GM23338 (cell line): ENCODE results near the gene ZMYND11. TPM values are rescaled to one million over a fixed set of nuclear protein-coding genes. Genes with fewer than 3 reads are reported as not detected.

ENCODE experiments used
- ATAC-seq: fragments of 200-7000 bp; cut with Tn5 transposase; 3 replicates; pipeline ENCODE4 v1.9.1; 2020
- DNase-seq: peaks from one replicate; pipeline ENCODE4 v3.0.0-alpha.2; 2015; ENCODE audit warnings: low spot score
- H2AFZ ChIP-seq: fragments of 200-600 bp; sonication (generic); 2 replicates; pipeline ENCODE4 v1.8.0; 2016; ENCODE audit warnings: antibody characterized with exemption, mild to moderate bottlenecking, moderate library complexity
- H3F3A ChIP-seq: fragments of 200-600 bp; sonication (generic); replicated peaks from 2 replicates; pipeline ENCODE4 v1.8.0; 2017; ENCODE audit warnings: antibody characterized with exemption, mixed run types, low read depth
- H3K27ac ChIP-seq: fragments of 200-600 bp; sonication (generic); 2 replicates; pipeline ENCODE4 v1.6.1; 2016; ENCODE audit warnings: low read depth
- H3K27me3 ChIP-seq: fragments of 200-600 bp; sonication (generic); 2 replicates; pipeline ENCODE4 v1.8.0; 2016; ENCODE audit warnings: mild to moderate bottlenecking, mixed run types, moderate library complexity; ENCODE audit not compliant: insufficient read depth
- H3K36me3 ChIP-seq: fragments of 200-600 bp; sonication (generic); 2 replicates; pipeline ENCODE4 v1.8.0; 2016; ENCODE audit warnings: mild to moderate bottlenecking; ENCODE audit not compliant: insufficient read depth
- H3K4me1 ChIP-seq: fragments of 200-600 bp; sonication (generic); 2 replicates; pipeline ENCODE4 v1.8.0; 2016; ENCODE audit warnings: mild to moderate bottlenecking, moderate library complexity; ENCODE audit not compliant: insufficient read depth
- H3K4me2 ChIP-seq: fragments of 200-600 bp; sonication (generic); 2 replicates; pipeline ENCODE4 v1.7.1; 2017; ENCODE audit warnings: mixed run types
- H3K4me3 ChIP-seq: fragments of 200-600 bp; sonication (generic); 2 replicates; pipeline ENCODE4 v1.6.1; 2016; ENCODE audit warnings: mixed run types
- H3K79me2 ChIP-seq: fragments of 200-600 bp; sonication (generic); replicated peaks from 2 replicates; pipeline ENCODE4 v1.8.0; 2017; ENCODE audit warnings: mild to moderate bottlenecking; ENCODE audit not compliant: insufficient read depth
- H3K9me2 ChIP-seq: fragments of 200-600 bp; sonication (generic); 2 replicates; pipeline ENCODE4 v1.8.0; 2017; ENCODE audit not compliant: insufficient read depth
- H4K20me1 ChIP-seq: fragments of 200-600 bp; sonication (generic); replicated peaks from 2 replicates; pipeline ENCODE4 v1.8.0; 2017; ENCODE audit warnings: mild to moderate bottlenecking; ENCODE audit not compliant: insufficient read depth
- H3K27ac Mint-ChIP-seq: 2 replicates; pipeline ENCODE4 v1.8.0; 2020; ENCODE audit warnings: inconsistent platforms, mild to moderate bottlenecking, moderate library complexity, mixed read lengths
- H3K27me3 Mint-ChIP-seq: 3 replicates; pipeline ENCODE4 v1.8.0; 2022; ENCODE audit warnings: low read depth, mild to moderate bottlenecking, moderate library complexity, mixed read lengths, inconsistent platforms; ENCODE audit not compliant: insufficient read depth, poor library complexity
- H3K36me3 Mint-ChIP-seq: 3 replicates; pipeline ENCODE4 v1.8.0; 2021; ENCODE audit warnings: low read depth, mild to moderate bottlenecking, inconsistent platforms, moderate library complexity, mixed read lengths
- H3K4me1 Mint-ChIP-seq: 3 replicates; pipeline ENCODE4 v1.8.0; 2020; ENCODE audit warnings: mild to moderate bottlenecking, inconsistent platforms, mixed read lengths
- H3K4me3 Mint-ChIP-seq: 3 replicates; pipeline ENCODE4 v1.8.0; 2021; ENCODE audit warnings: moderate library complexity, mild to moderate bottlenecking, inconsistent platforms, mixed read lengths
- H3K9me3 Mint-ChIP-seq: 3 replicates; pipeline ENCODE4 v1.8.0; 2020; ENCODE audit warnings: moderate library complexity, mild to moderate bottlenecking, inconsistent platforms, mixed read lengths
- CREB1 ChIP-seq: fragments of 250-450 bp; sonication (Bioruptor Pico); IDR thresholded peaks from 2 replicates; pipeline ENCODE4 v1.5.0; 2020; ENCODE audit warnings: low read depth, mild to moderate bottlenecking, moderate library complexity
- ETS1 ChIP-seq: IDR thresholded peaks from 2 replicates; pipeline ENCODE4 v1.6.1; 2016; ENCODE audit warnings: antibody characterized with exemption
- EZH2 ChIP-seq: fragments of 200-600 bp; sonication (generic); IDR thresholded peaks from one replicate; pipeline ENCODE4 v1.8.0; 2017; ENCODE audit warnings: antibody characterized with exemption, mild to moderate bottlenecking, low read depth; ENCODE audit not compliant: unreplicated experiment
- EZH2phosphoT487 ChIP-seq: fragments of 200-600 bp; sonication (generic); IDR thresholded peaks from one replicate; pipeline ENCODE4 v1.8.1; 2018; ENCODE audit warnings: antibody characterized with exemption; ENCODE audit not compliant: unreplicated experiment
- JUNB ChIP-seq: IDR thresholded peaks from one replicate; pipeline ENCODE4 v1.6.1; 2016; ENCODE audit warnings: antibody characterized with exemption; ENCODE audit not compliant: unreplicated experiment
- NANOG ChIP-seq: IDR thresholded peaks from 2 replicates; pipeline ENCODE4 v1.6.1; 2016; ENCODE audit warnings: antibody characterized with exemption, borderline replicate concordance
- REST ChIP-seq: IDR thresholded peaks from one replicate; pipeline ENCODE4 v1.6.1; 2018; ENCODE audit warnings: antibody characterized with exemption; ENCODE audit not compliant: unreplicated experiment
- STAT1 ChIP-seq: IDR thresholded peaks from one replicate; pipeline ENCODE4 v1.6.1; 2016; ENCODE audit warnings: antibody characterized with exemption; ENCODE audit not compliant: unreplicated experiment
- ZNF114 ChIP-seq: fragments of 250-450 bp; sonication (Bioruptor Pico); IDR thresholded peaks from 2 replicates; pipeline ENCODE4 v1.5.0; 2020; ENCODE audit warnings: mild to moderate bottlenecking, moderate library complexity
- ZNF331 ChIP-seq: fragments of 250-450 bp; sonication (Bioruptor Pico); IDR thresholded peaks from 2 replicates; pipeline ENCODE4 v1.5.0; 2020; ENCODE audit warnings: low read depth, mild to moderate bottlenecking, moderate library complexity
- polyA plus RNA-seq: library from polyadenylated mRNA; unstranded; fragments of >200 nt; fragmentation: Nextera tagmentation; extraction: Ambion mirVana; gene quantifications from 2 replicates; pipeline ENCODE4 v1.2.1, GENCODE V29; 2016
- total RNA-seq: library from RNA; depleted of rRNA; stranded (reverse); fragments of >200 nt; shearing (Covaris generic); gene quantifications from 2 replicates; pipeline ENCODE4 v1.2.3, GENCODE V29; 2014

The ZMYND11 gene
- total and polyA plus RNA-seq, 2 experiments from 2014 or later, result 8.9 to 16.9 TPM

GRCh38 chr10:275680-276079, 140.4 kb downstream of the ZMYND11 start:
- H3K9me2 ChIP-seq, result no peaks in the 10 kb centered on the region
- H3K36me3 Mint-ChIP-seq, result peaks cover 3% of the 10 kb centered on the region; the same call in 2 of the 3 replicates
- no peaks in the 10 kb centered on the region for H4K20me1 ChIP-seq
- no peaks in the 10 kb centered on the region for H3K4me1 Mint-ChIP-seq
- H2AFZ ChIP-seq, result no peak overlapping the region
- H3K27ac ChIP-seq, result no peak overlapping the region
- no peaks in the 10 kb centered on the region for H3K9me3 Mint-ChIP-seq
- no peaks in the 10 kb centered on the region for H3K4me1 ChIP-seq
- H3K79me2 ChIP-seq, result no peaks in the 10 kb centered on the region
- no peak overlapping the region for H3K27ac Mint-ChIP-seq
- ATAC-seq (no peak), DNase-seq (no peak)
- no peaks in the 10 kb centered on the region for H3K36me3 ChIP-seq
- no peaks in the 10 kb centered on the region for H3K27me3 ChIP-seq
- no peak overlapping the region for H3K4me2 ChIP-seq
- no peak for TF ChIP-seq EZH2
- TF ChIP-seq REST, result no peak
- no peak for TF ChIP-seq STAT1
- no peak for TF ChIP-seq CREB1 (CRISPR knock-in tag)
- no peak overlapping the region for H3K4me3 Mint-ChIP-seq
- H3K27me3 Mint-ChIP-seq, result no peaks in the 10 kb centered on the region
- no peak overlapping the region for H3K4me3 ChIP-seq
- no peaks in the 10 kb centered on the region for H3F3A ChIP-seq

- H3K9me3 Mint-ChIP-seq, result no peaks in the 10 kb centered on the region
Measured at GRCh38 chr10:277963-278362, 142.7 kb downstream of the ZMYND11 start.

More at GRCh38 chr10:277963-278362, 142.7 kb downstream of the ZMYND11 start:
- H3K27me3 ChIP-seq, result no peaks in the 10 kb centered on the region
- peaks cover 1% of the 10 kb centered on the region for H3K4me1 Mint-ChIP-seq
- H3K27me3 Mint-ChIP-seq, result peaks cover under 1% of the 10 kb centered on the region
- no peak overlapping the region for H3K4me3 Mint-ChIP-seq
- TF ChIP-seq EZH2, result no peak
- TF ChIP-seq ZNF114, result no peak
- no peak for TF ChIP-seq ETS1
- no peak for TF ChIP-seq CREB1 (CRISPR knock-in tag)
- TF ChIP-seq STAT1, result no peak
- no peak for TF ChIP-seq NANOG
- TF ChIP-seq ZNF331 (CRISPR knock-in tag), result no peak
- TF ChIP-seq EZH2phosphoT487, result no peak
- no peak for TF ChIP-seq JUNB
- TF ChIP-seq REST, result no peak
- no peak overlapping the region for H3K4me3 ChIP-seq
- H3K27ac ChIP-seq, result no peak overlapping the region
- no peaks in the 10 kb centered on the region for H3K79me2 ChIP-seq
- no peaks in the 10 kb centered on the region for H3K9me2 ChIP-seq
- H2AFZ ChIP-seq, result no peak overlapping the region
- H3K27ac Mint-ChIP-seq, result no peak overlapping the region
- no peak for DNase-seq
- no peak overlapping the region for H3K4me2 ChIP-seq
- no peaks in the 10 kb centered on the region for H4K20me1 ChIP-seq
- H3F3A ChIP-seq, result no peaks in the 10 kb centered on the region
- ATAC-seq, result no peak
- no peaks in the 10 kb centered on the region for H3K4me1 ChIP-seq
- H3K36me3 ChIP-seq, result no peaks in the 10 kb centered on the region
- H3K36me3 Mint-ChIP-seq, result peaks cover 3% of the 10 kb centered on the region
